Neuronal stem cell (in vitro differentiated cells): ENCODE data around the gene LILRA5.

ENCODE experiments used
- DNase-seq: peaks from one replicate; pipeline ENCODE4 v3.0.0-alpha.2; 2013; ENCODE audit warnings: low spot score
- H2AFZ ChIP-seq: one replicate; pipeline ENCODE4 v1.6.1; 2013; ENCODE audit warnings: mild to moderate bottlenecking, low read length, inconsistent platforms
- H2AK5ac ChIP-seq: 2 replicates; pipeline ENCODE4 v1.6.1; 2013; ENCODE audit warnings: low read depth, mild to moderate bottlenecking, inconsistent platforms, low read length, moderate library complexity, mixed read lengths
- H2BK120ac ChIP-seq: 2 replicates; pipeline ENCODE4 v1.6.1; 2013; ENCODE audit warnings: low read depth, mild to moderate bottlenecking, inconsistent platforms, low read length, moderate library complexity, mixed read lengths
- H2BK12ac ChIP-seq: one replicate; pipeline ENCODE4 v1.6.1; 2013; ENCODE audit warnings: low read length, inconsistent platforms
- H2BK15ac ChIP-seq: 2 replicates; pipeline ENCODE4 v1.6.1; 2013; ENCODE audit warnings: mild to moderate bottlenecking, low read length, inconsistent platforms, mixed read lengths
- H2BK5ac ChIP-seq: one replicate; pipeline ENCODE4 v1.6.1; 2013; ENCODE audit warnings: inconsistent platforms, mild to moderate bottlenecking, low read length, moderate library complexity
- H3K14ac ChIP-seq: one replicate; pipeline ENCODE4 v1.6.1; 2013; ENCODE audit warnings: low read length, inconsistent platforms
- H3K18ac ChIP-seq: 2 replicates; pipeline ENCODE4 v1.6.1; 2013; ENCODE audit warnings: low read length, inconsistent platforms
- H3K23ac ChIP-seq: 2 replicates; pipeline ENCODE4 v1.6.1; 2013; ENCODE audit warnings: low read depth, mild to moderate bottlenecking, mixed read lengths, low read length, inconsistent platforms; ENCODE audit not compliant: poor library complexity
- H3K27ac ChIP-seq: replicated peaks from 3 replicates; pipeline ENCODE4 v1.5.1; 2013; ENCODE audit warnings: low read length, inconsistent platforms
- H3K27me3 ChIP-seq, 3 experiments: 2 replicates each; pipeline ENCODE4 v1.6.1; 2013; ENCODE audit warnings: low read length in 3 of 3, mild to moderate bottlenecking in 2 of 3, inconsistent platforms in 1 of 3, low read depth in 1 of 3, mixed read lengths in 1 of 3, moderate library complexity in 1 of 3; ENCODE audit not compliant: control insufficient read depth in 3 of 3, insufficient read depth in 3 of 3
- H3K36me3 ChIP-seq, 2 donors: replicated peaks in 1 of 2; 2 replicates each; pipeline ENCODE4 v1.6.1; 2013; ENCODE audit warnings: low read length in 2 of 2; ENCODE audit not compliant: control insufficient read depth in 2 of 2, insufficient read depth in 2 of 2
- H3K4ac ChIP-seq: 2 replicates; pipeline ENCODE4 v1.6.1; 2013; ENCODE audit warnings: inconsistent platforms, mild to moderate bottlenecking, low read length, moderate library complexity
- H3K4me1 ChIP-seq, 2 donors: 1 replicate in 1 of 2; 2 replicates in 1 of 2; pipeline ENCODE4 v1.6.1; 2013; ENCODE audit warnings: low read length in 2 of 2, low read depth in 1 of 2; ENCODE audit not compliant: control insufficient read depth in 2 of 2, insufficient read depth in 1 of 2
- H3K4me2 ChIP-seq: one replicate; pipeline ENCODE4 v1.6.1; 2013; ENCODE audit warnings: mild to moderate bottlenecking, low read length, inconsistent platforms; ENCODE audit not compliant: insufficient read depth, poor library complexity, severe bottlenecking
- H3K4me3 ChIP-seq, 2 donors: 2 replicates each; pipeline ENCODE4 v1.5.1; 2013; ENCODE audit warnings: low read length in 2 of 2, mild to moderate bottlenecking in 2 of 2, inconsistent platforms in 1 of 2, moderate library complexity in 1 of 2
- H3K79me1 ChIP-seq: one replicate; pipeline ENCODE4 v1.6.1; 2013; ENCODE audit warnings: low read depth, mild to moderate bottlenecking, inconsistent platforms, low read length, moderate library complexity
- H3K9ac ChIP-seq: one replicate; pipeline ENCODE4 v1.6.1; 2013; ENCODE audit warnings: mild to moderate bottlenecking, low read depth, low read length, inconsistent platforms; ENCODE audit not compliant: poor library complexity
- H3K9me3 ChIP-seq, 2 donors: replicated peaks in 1 of 2; 2 replicates each; pipeline versions ENCODE3 to v1.6.1; 2013; ENCODE audit warnings: low read length in 2 of 2, mild to moderate bottlenecking in 2 of 2, inconsistent platforms in 1 of 2, low read depth in 1 of 2, mixed read lengths in 1 of 2, moderate library complexity in 1 of 2; ENCODE audit not compliant: control insufficient read depth in 2 of 2, insufficient read depth in 1 of 2
- H4K8ac ChIP-seq: one replicate; pipeline ENCODE4 v1.6.1; 2013; ENCODE audit warnings: low read depth, mild to moderate bottlenecking, inconsistent platforms, low read length, moderate library complexity
- H4K91ac ChIP-seq: one replicate; pipeline ENCODE4 v1.6.1; 2013; ENCODE audit warnings: low read length, low read depth, mild to moderate bottlenecking, inconsistent platforms; ENCODE audit not compliant: poor library complexity
- WGBS, 2 donors: extraction: QIAGEN DNeasy Blood & Tissue Kit; methylation state at CpG; one replicate each; pipeline ENCODE4 v1.1.7; 2013; ENCODE audit warnings: missing lambda C conversion rate in 2 of 2, mixed read lengths in 1 of 2; ENCODE audit not compliant: insufficient read length in 2 of 2, insufficient replicate concordance in 1 of 2; ENCODE audit errors: extremely low coverage in 2 of 2; 5-methylcytosine and 5-hydroxymethylcytosine counted together

Gene LILRA5

DNA sequence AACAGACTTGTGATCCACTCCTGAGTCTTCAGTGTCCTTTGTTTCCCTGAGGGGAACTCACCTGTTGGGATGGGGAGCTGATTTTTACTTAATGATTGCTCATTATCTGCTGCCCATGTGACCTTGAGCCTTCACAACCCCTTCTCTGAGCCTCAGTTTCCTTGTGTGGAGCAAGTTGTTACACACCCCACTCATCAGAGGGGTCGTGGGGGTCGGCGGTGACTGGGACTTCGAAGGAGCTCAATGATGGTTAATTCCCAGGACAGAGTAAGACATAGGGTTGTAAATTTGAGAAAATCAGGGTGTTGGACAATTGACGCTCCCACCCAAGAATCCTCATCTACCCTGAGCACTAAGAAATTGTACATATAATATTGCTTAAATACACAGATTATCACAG is 13.5 kb downstream of the LILRA5 start:
- Histone ChIP-seq H3K4me2 (no peak overlapping the region), H3K4me1 (no peaks in the 10 kb centered on the region), H3K23ac (no peak overlapping the region), H3K4me3 (no peak overlapping the region), H3K9ac (no peak overlapping the region), H3K4ac (no peak overlapping the region), H2BK5ac (no peak overlapping the region), H4K91ac (no peak overlapping the region), H3K27ac (no peak overlapping the region), H4K8ac (no peak overlapping the region), H2BK12ac (no peak overlapping the region), H3K79me1 (no peaks in the 10 kb centered on the region), H2AFZ (no peak overlapping the region), H2BK15ac (no peak overlapping the region), H3K9me3 (no peaks in the 10 kb centered on the region), H2AK5ac (no peak overlapping the region), H3K14ac (no peak overlapping the region), H3K36me3 (no peaks in the 10 kb centered on the region), H3K27me3 (peaks cover 0 to 8% (median 8%) of the 10 kb centered on the region in 3 experiments), H2BK120ac (no peak overlapping the region), H3K18ac (no peak overlapping the region)
- WGBS, 2 donors: no CpG with 5 or more reads among the region's 5 CpGs
- no peak for DNase-seq

DNA sequence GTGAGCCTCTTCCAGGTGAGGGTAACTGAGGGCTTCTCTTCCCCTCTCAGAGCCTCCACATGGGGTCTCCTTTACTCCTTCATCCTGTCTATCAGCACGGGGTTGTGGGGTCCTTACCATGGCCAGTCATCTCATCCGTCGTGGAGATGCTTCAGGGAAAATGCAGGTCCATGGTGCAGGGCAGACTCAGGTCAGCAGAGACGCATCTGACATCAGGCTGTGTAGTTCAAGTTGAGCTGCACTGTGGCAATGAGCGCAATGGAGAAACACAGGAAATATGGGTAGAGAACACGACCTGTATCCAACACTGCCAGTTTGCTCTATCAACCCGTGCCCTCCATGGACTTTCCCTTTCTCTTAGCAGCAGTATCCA is 13.9 kb downstream of the LILRA5 start:
- Histone ChIP-seq H3K23ac (no peak overlapping the region), H3K14ac (no peak overlapping the region), H2BK120ac (no peak overlapping the region), H3K36me3 (no peaks in the 10 kb centered on the region), H2AFZ (no peak overlapping the region), H2BK12ac (no peak overlapping the region), H4K91ac (no peak overlapping the region), H3K4me1 (no peaks in the 10 kb centered on the region), H3K18ac (no peak overlapping the region), H3K9me3 (no peaks in the 10 kb centered on the region), H3K4ac (no peak overlapping the region), H3K9ac (no peak overlapping the region), H3K4me3 (no peak overlapping the region), H3K27ac (no peak overlapping the region), H2BK5ac (no peak overlapping the region), H2BK15ac (no peak overlapping the region), H4K8ac (no peak overlapping the region), H3K27me3 (peaks cover 0 to 8% (median 8%) of the 10 kb centered on the region in 3 experiments), H3K79me1 (no peaks in the 10 kb centered on the region), H3K4me2 (no peak overlapping the region), H2AK5ac (no peak overlapping the region)
- no CpG with 5 or more reads among the region's 7 CpGs for WGBS, 2 donors
- no peak for DNase-seq

DNA sequence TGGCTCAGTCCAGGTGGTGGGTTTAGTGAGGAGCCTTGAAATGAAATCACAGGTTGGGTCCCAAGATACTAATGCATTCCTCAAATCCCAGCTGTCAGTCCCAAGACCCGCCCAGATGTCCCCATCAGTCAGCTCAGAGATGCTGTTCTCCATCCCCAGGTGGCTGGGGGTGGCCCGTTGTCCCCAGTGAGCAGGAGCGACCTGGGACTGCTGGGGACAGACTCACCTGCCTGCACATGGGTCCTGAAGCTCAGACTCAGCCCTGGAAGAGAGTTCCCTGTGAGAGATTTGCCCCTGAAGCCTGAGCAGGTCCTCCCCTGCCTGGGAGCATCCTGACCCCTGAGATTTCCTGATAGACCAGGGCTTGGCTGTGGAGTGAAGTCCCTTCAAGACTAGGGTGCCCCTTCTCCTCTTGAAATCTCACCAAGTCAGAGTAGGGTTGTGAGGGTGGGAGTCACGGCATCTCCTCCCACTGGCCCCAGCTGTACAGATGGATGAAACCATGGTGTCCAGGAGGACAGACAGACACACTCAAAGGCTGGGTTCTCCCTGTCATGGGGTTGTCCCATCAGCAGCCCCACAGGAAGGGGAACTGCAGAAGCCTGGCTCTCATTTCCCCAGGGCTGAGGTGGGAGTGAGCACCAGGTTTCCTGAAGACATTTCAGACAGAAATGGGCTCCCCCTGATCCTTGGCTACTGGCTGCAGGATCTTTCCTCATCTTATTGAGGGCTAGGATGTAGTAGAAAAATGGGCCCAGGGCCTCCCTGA is 14.4 kb downstream of the LILRA5 start:
- Histone ChIP-seq H3K9ac (peak overlapping the region; percentile 21), H3K4me3 (no peak overlapping the region), H3K4me2 (no peak overlapping the region), H2AK5ac (no peak overlapping the region), H2BK15ac (no peak overlapping the region), H3K27ac (no peak overlapping the region), H4K91ac (no peak overlapping the region), H2BK5ac (no peak overlapping the region), H3K36me3 (no peaks in the 10 kb centered on the region), H3K9me3 (no peaks in the 10 kb centered on the region), H2BK12ac (peak overlapping the region; percentile 16), H3K79me1 (no peaks in the 10 kb centered on the region), H3K14ac (no peak overlapping the region), H4K8ac (no peak overlapping the region), H3K27me3 (peaks cover 0 to 9% (median 8%) of the 10 kb centered on the region in 3 experiments), H3K4me1 (no peaks in the 10 kb centered on the region), H2AFZ (no peak overlapping the region), H3K4ac (no peak overlapping the region), H3K23ac (peak overlapping the region; percentile 73), H3K18ac (peak overlapping the region; percentile 44), H2BK120ac (no peak overlapping the region)
- no peak for DNase-seq
- WGBS, 2 donors: no CpG with 5 or more reads among the region's 4 CpGs

DNA sequence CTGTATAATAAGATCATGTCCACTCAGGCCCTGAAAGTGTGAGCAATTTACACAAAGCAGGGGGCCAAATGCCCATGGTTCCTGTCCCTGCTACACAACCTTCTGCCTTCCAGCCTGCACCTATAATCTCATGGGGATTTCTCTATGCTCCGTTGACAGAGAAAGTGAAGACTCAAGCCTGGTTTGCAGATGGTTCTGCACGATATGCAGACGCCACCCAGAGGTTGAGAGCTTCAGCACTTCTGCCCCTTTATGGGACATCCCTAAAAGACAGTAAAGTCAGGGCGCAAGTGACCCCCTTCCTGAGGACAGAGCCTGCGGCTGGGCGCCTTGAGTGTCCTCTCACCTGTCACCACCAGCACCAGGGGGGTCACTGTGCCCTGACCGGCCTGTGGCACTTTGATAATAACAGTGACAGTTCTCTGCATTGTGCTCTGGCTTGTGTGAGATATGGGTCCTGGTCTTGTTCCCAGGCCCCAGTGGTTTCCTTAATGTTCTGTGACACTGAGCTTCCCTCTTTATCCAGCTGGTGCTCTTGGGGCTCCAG is 15.1 kb downstream of the LILRA5 start:
- H3K9ac ChIP-seq: no peak overlapping the region
- no peak overlapping the region for H3K4ac ChIP-seq
- no peak overlapping the region for H3K23ac ChIP-seq
- no peak overlapping the region for H3K14ac ChIP-seq
- H2BK12ac ChIP-seq: no peak overlapping the region
- no peaks in the 10 kb centered on the region for H3K9me3 ChIP-seq
- H3K79me1 ChIP-seq: no peaks in the 10 kb centered on the region
- H2AK5ac ChIP-seq: no peak overlapping the region
- H3K18ac ChIP-seq: no peak overlapping the region
- no peak overlapping the region for H2BK120ac ChIP-seq
- no peak for DNase-seq
- no peaks in the 10 kb centered on the region for H3K4me1 ChIP-seq
- H3K36me3 ChIP-seq: no peaks in the 10 kb centered on the region
- H3K4me3 ChIP-seq: peak overlapping the region in 1 of 2 donors; percentile 48
- no peak overlapping the region for H3K27ac ChIP-seq
- WGBS, 2 donors: no CpG with 5 or more reads among the region's 7 CpGs
- H2BK5ac ChIP-seq: no peak overlapping the region
- H3K27me3 ChIP-seq: peaks cover 0 to 11% (median 8%) of the 10 kb centered on the region in 3 experiments
- no peak overlapping the region for H2BK15ac ChIP-seq
- H4K91ac ChIP-seq: no peak overlapping the region
- no peak overlapping the region for H4K8ac ChIP-seq
- no peak overlapping the region for H2AFZ ChIP-seq
- no peak overlapping the region for H3K4me2 ChIP-seq
